Pericardium fibroblast (primary cell): ENCODE data around the gene RASGRP4. TPM values are rescaled to one million over a fixed set of nuclear protein-coding genes. Genes with fewer than 3 reads are reported as not detected.

Source experiments
- total RNA-seq: library from RNA; depleted of rRNA; stranded (reverse); fragments of >200 nt; gene quantifications from 2 replicates; pipeline ENCODE4 v1.2.3, GENCODE V29; 2015

RASGRP4 gene
- total RNA-seq, result 0.12 TPM in 1 of 2 replicates, not detected in the other

GRCh38 chr19:38425810-38426466 lies at the start of gene RASGRP4:
TSS of gene RASGRP4 (minus strand) at chr19:38426219. CDS start at chr19:38426091, 128 bp downstream.

GRCh38 chr19:38433268-38433733 lies 7.3 kb upstream of the RASGRP4 start, which contains the start of gene RYR1:
TSS of gene RYR1 (plus strand) at chr19:38433691. CDS start at chr19:38433830, 139 bp downstream.

GRCh38 chr19:38402967-38403674 lies 22.9 kb downstream of the RASGRP4 start, which contains the start of gene FAM98C:
TSS of gene FAM98C (plus strand) at chr19:38403093. CDS start at chr19:38403154, 61 bp downstream.

GRCh38 chr19:38388349-38389100 lies 37.5 kb downstream of the RASGRP4 start, which contains the start of gene SPRED3:
TSS of gene SPRED3 (plus strand) at chr19:38388697. CDS start at chr19:38390303, 1,606 bp downstream.

GRCh38 chr19:38387550-38388348 lies 38.3 kb downstream of the RASGRP4 start, which contains the start of gene GGN:
TSS of gene GGN (minus strand) at chr19:38388034. CDS start at chr19:38387261, 773 bp downstream.

GRCh38 chr19:38374332-38375097 lies 51.5 kb downstream of the RASGRP4 start, which contains the start of gene PSMD8:
TSS of gene PSMD8 (plus strand) at chr19:38374571. CDS start at chr19:38374602, 31 bp downstream.

Other genes starting within 250 kb of the RASGRP4 start
- 0.09 and 0.82 TPM in 2 replicates for gene DPF1, start 202.0 kb downstream of the RASGRP4 start, total RNA-seq
- gene PPP1R14A, start 169.8 kb downstream of the RASGRP4 start, total RNA-seq, result 0.34 and 36.8 TPM in 2 replicates
- 3.3 TPM in 1 of 2 replicates, not detected in the other for gene SPINT2, start 161.6 kb downstream of the RASGRP4 start, total RNA-seq
- 1.5 and 1.6 TPM in 2 replicates for gene C19orf33, start 122.0 kb downstream of the RASGRP4 start, total RNA-seq
- 65.8 and 103 TPM in 2 replicates for gene YIF1B, start 110.3 kb downstream of the RASGRP4 start, total RNA-seq
- gene KCNK6, start 106.4 kb downstream of the RASGRP4 start, total RNA-seq, result 3.7 and 11.3 TPM in 2 replicates
- gene CATSPERG, start 90.4 kb downstream of the RASGRP4 start, total RNA-seq, result 0.12 TPM in 1 of 2 replicates, not detected in the other
- 218 and 268 TPM in 2 replicates for gene PSMD8, start 51.6 kb downstream of the RASGRP4 start, total RNA-seq
- gene GGN, start 38.2 kb downstream of the RASGRP4 start, total RNA-seq, result 0.23 and 0.43 TPM in 2 replicates
- gene SPRED3, start 37.5 kb downstream of the RASGRP4 start, total RNA-seq, result 0.35 and 0.51 TPM in 2 replicates
- 18.3 and 23.6 TPM in 2 replicates for gene FAM98C, start 23.1 kb downstream of the RASGRP4 start, total RNA-seq
- under 0.01 and 2.0 TPM in 2 replicates for gene RYR1, start 7.5 kb upstream of the RASGRP4 start, total RNA-seq
- gene MAP4K1, start 191.7 kb upstream of the RASGRP4 start, total RNA-seq, result 0.70 TPM in 1 of 2 replicates, not detected in the other
- gene EIF3K, start 193.0 kb upstream of the RASGRP4 start, total RNA-seq, result 371 and 497 TPM in 2 replicates
- 129 and 263 TPM in 2 replicates for gene ACTN4, start 221.4 kb upstream of the RASGRP4 start, total RNA-seq